IPS-15b (cell line): Measurements from ENCODE around the gene PLXNA2.

ENCODE experiments used
- H3K27me3 ChIP-seq: one replicate; pipeline ENCODE4 v1.6.1; 2013; ENCODE audit warnings: low read length; ENCODE audit not compliant: control insufficient read depth, insufficient read depth
- H3K36me3 ChIP-seq: one replicate; pipeline ENCODE4 v1.6.1; 2013; ENCODE audit warnings: low read length; ENCODE audit not compliant: control insufficient read depth, insufficient read depth
- H3K4me1 ChIP-seq: one replicate; pipeline ENCODE4 v1.6.1; 2013; ENCODE audit warnings: mild to moderate bottlenecking, low read length; ENCODE audit not compliant: control insufficient read depth, insufficient read depth
- H3K4me3 ChIP-seq: one replicate; pipeline ENCODE4 v1.5.1; 2013; ENCODE audit warnings: low read depth, low read length
- H3K9ac ChIP-seq: one replicate; pipeline ENCODE4 v1.6.1; 2013; ENCODE audit warnings: low read depth, mild to moderate bottlenecking, low read length
- H3K9me3 ChIP-seq: one replicate; pipeline ENCODE4 v1.6.1; 2013; ENCODE audit warnings: mild to moderate bottlenecking, low read length; ENCODE audit not compliant: control insufficient read depth, insufficient read depth

PLXNA2 gene

GRCh38 chr1:208235982-208236761, 8.0 kb downstream of the PLXNA2 start:
- H3K4me3 ChIP-seq = no peak overlapping the region
- peaks cover 26% of the 10 kb centered on the region for H3K27me3 ChIP-seq
- H3K9me3 ChIP-seq = no peaks in the 10 kb centered on the region
- no peak overlapping the region for H3K9ac ChIP-seq
- no peaks in the 10 kb centered on the region for H3K36me3 ChIP-seq
- H3K4me1 ChIP-seq = peaks cover 23% of the 10 kb centered on the region

DNA sequence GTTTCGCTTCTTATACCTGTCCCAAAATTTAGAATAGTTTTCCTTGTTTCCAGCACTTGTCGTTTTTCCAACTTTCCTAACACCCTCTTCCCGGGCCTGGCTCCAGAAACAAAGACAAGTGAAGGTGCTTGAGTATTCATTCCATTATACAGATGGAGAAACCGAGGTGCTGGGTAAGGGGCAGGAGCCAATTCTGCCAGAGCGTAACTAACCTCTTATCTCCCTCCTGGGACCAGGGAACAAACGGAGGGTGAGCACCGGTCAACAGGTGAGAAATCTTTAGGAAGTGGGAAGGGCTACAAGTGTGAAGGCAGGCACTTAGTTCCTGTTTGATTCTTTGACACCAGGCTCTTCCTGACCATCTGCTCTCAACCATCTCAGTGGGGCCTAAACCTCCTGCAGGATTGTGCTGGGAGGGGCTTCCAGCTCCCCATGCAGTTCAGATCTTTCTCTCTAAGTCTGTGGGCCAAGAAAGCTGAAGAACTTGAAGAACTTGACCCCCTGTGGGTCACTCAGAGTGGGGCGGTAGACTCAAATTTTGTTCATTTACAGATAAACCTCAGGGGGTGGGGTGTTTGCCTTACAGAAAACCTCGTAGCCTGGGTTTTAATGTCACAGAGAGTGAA, 8.7 kb downstream of the PLXNA2 start:
- Histone ChIP-seq H3K27me3 (peaks cover 19% of the 10 kb centered on the region), H3K36me3 (no peaks in the 10 kb centered on the region), H3K9ac (no peak overlapping the region), H3K4me3 (no peak overlapping the region), H3K4me1 (peaks cover 23% of the 10 kb centered on the region), H3K9me3 (no peaks in the 10 kb centered on the region)

- H3K27me3 ChIP-seq = peaks cover 11% of the 10 kb centered on the region
- no peaks in the 10 kb centered on the region for H3K9me3 ChIP-seq
- no peak overlapping the region for H3K4me3 ChIP-seq
- no peaks in the 10 kb centered on the region for H3K36me3 ChIP-seq
- H3K4me1 ChIP-seq = peaks cover 23% of the 10 kb centered on the region
- no peak overlapping the region for H3K9ac ChIP-seq
Measured at GRCh38 chr1:208234721-208235120, 9.5 kb downstream of the PLXNA2 start.

GRCh38 chr1:208233978-208234377, 10.2 kb downstream of the PLXNA2 start:
- Histone ChIP-seq H3K9me3 (no peaks in the 10 kb centered on the region), H3K36me3 (no peaks in the 10 kb centered on the region), H3K4me3 (no peak overlapping the region), H3K4me1 (peaks cover 20% of the 10 kb centered on the region), H3K9ac (no peak overlapping the region), H3K27me3 (peaks cover 5% of the 10 kb centered on the region)

- Histone ChIP-seq H3K27me3 (peaks cover 5% of the 10 kb centered on the region), H3K9ac (no peak overlapping the region), H3K36me3 (no peaks in the 10 kb centered on the region), H3K4me1 (peaks cover 20% of the 10 kb centered on the region), H3K4me3 (no peak overlapping the region), H3K9me3 (no peaks in the 10 kb centered on the region)
Measured at GRCh38 chr1:208233546-208233945, 10.6 kb downstream of the PLXNA2 start.

- Histone ChIP-seq H3K4me1 (peaks cover 20% of the 10 kb centered on the region), H3K27me3 (peaks cover 5% of the 10 kb centered on the region)
Measured at GRCh38 chr1:208232662-208233038, 11.5 kb downstream of the PLXNA2 start.

GRCh38 chr1:208231881-208232661, 12.1 kb downstream of the PLXNA2 start:
- no peak overlapping the region for H3K4me3 ChIP-seq
- no peaks in the 10 kb centered on the region for H3K9me3 ChIP-seq
- peaks cover 20% of the 10 kb centered on the region for H3K4me1 ChIP-seq
- peaks cover 5% of the 10 kb centered on the region for H3K27me3 ChIP-seq
- no peaks in the 10 kb centered on the region for H3K36me3 ChIP-seq
- H3K9ac ChIP-seq = no peak overlapping the region

More at GRCh38 chr1:208232662-208233038, 11.5 kb downstream of the PLXNA2 start:
- Histone ChIP-seq H3K9me3 (no peaks in the 10 kb centered on the region), H3K4me3 (no peak overlapping the region), H3K9ac (no peak overlapping the region), H3K36me3 (no peaks in the 10 kb centered on the region)

DNA sequence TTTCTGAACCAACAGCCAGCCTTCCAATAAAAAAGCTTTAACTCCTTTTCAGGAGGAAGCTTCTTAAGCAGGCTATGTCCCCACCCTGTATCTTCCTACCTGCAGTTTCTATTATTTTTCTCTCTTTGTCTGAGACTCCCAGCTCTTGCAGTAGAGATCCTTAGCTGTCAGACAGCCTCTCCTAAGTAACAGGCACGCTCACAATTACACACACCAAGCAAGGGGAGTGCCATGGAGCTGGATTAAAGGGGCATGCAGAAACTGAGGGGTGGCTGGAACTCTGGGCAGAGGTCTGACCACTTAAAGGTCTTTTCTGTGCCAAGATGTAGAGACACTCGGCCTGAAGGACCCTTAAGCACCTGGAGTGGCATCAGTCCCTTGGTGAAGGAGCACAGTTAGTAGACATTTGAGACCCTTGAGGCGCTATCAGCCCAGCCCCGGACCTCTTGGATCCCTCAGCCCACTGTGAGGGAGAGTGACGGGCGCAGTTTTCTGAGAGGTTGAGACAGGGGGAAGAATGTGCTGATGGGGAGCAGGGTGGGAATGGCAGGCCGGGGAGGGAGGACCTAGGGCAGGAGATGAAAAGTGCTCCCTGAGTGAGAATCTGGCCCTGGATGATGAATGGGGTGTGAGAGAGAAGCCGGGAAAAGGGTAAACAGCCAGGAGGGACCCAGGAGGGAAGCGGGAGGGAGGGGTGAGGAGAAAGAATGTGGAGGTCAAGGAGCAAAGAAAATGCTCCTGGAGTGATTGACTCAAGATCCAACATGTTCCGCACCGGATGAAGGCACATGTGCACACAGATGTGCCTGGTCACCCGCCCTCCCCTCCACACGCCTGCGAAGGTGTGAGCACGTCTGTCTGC, 13.3 kb downstream of the PLXNA2 start:
- Histone ChIP-seq H3K4me3 (no peak overlapping the region), H3K27me3 (no peaks in the 10 kb centered on the region), H3K9ac (no peak overlapping the region), H3K36me3 (no peaks in the 10 kb centered on the region), H3K9me3 (no peaks in the 10 kb centered on the region), H3K4me1 (peaks cover 19% of the 10 kb centered on the region)

- Histone ChIP-seq H3K9ac (no peak overlapping the region), H3K4me1 (peaks cover 15% of the 10 kb centered on the region), H3K36me3 (no peaks in the 10 kb centered on the region), H3K4me3 (no peak overlapping the region), H3K27me3 (no peaks in the 10 kb centered on the region), H3K9me3 (no peaks in the 10 kb centered on the region)
Measured at GRCh38 chr1:208228550-208228949, 15.6 kb downstream of the PLXNA2 start.

DNA sequence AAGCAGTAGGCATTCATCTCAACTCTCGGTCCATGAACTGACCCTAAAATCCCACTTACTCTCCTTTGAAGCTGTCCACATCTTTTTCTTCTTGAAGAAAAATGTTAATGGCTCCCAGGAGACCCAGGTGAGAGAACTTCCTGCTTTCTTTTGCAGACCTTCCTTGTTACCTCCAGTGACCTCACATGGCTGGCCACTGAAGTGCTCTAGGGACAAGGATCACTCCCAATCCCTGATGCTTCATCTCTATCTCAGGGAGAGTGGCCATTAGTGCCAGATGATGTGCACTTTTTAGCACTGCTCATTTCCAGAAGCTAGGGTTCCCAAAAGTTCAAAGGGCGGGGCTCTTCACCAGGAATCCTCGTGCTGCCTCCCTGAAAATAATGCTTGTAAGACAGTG, 16.2 kb downstream of the PLXNA2 start:
- no peaks in the 10 kb centered on the region for H3K27me3 ChIP-seq
- no peak overlapping the region for H3K9ac ChIP-seq

GRCh38 chr1:208227366-208227765, 16.8 kb downstream of the PLXNA2 start:
- H3K27me3 ChIP-seq = no peaks in the 10 kb centered on the region

More for the DNA sequence above, 16.2 kb downstream of the PLXNA2 start:
- no peak overlapping the region for H3K4me3 ChIP-seq
- H3K4me1 ChIP-seq = peaks cover 10% of the 10 kb centered on the region
- no peaks in the 10 kb centered on the region for H3K9me3 ChIP-seq
- no peaks in the 10 kb centered on the region for H3K36me3 ChIP-seq

More at GRCh38 chr1:208227366-208227765, 16.8 kb downstream of the PLXNA2 start:
- Histone ChIP-seq H3K36me3 (no peaks in the 10 kb centered on the region), H3K9me3 (no peaks in the 10 kb centered on the region), H3K4me3 (no peak overlapping the region), H3K9ac (no peak overlapping the region), H3K4me1 (peaks cover 3% of the 10 kb centered on the region)
